Measurements from ENCODE around the gene FABP7. TPM values are rescaled to one million over a fixed set of nuclear protein-coding genes. Genes with fewer than 3 reads are reported as not detected.

FABP7 gene
- total RNA-seq, 2 donors from 2014 or later, result not detected

DNA sequence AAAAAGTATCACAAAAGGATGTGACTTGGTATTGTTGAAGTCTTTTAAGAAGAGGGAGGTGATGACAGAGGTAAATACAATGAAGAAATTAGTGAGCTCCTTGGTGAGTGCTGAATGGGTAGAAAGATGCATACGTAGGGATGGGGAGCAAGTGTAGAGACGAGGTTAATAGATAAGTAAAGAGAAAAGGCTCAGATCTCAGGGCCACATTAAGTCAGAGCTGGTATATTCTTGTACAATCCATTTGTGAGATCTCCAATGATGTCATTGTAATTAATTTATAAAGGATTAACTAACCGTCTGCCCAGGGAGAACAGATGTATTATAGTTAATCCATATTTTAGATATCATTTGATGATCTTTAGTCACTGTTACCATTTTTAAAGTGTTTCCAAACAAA is 52.9 kb downstream of the FABP7 start:
- H3K36me3 ChIP-seq, result no peaks in the 10 kb centered on the region
- H3K27me3 ChIP-seq (replicated peaks; ENCODE audit: insufficient read depth), result no peaks in the 10 kb centered on the region
- no peaks in the 10 kb centered on the region for H3K9me3 ChIP-seq
- DNase-seq (ENCODE audit: low spot score), result no peak
- no peak overlapping the region for H3K4me3 ChIP-seq
- intact Hi-C loops (cut with DNase I), result no loop called here
- no peaks in the 10 kb centered on the region for H3K4me1 ChIP-seq (replicated peaks)
- H3K27ac ChIP-seq, result no peak overlapping the region
- 78% methylated on average over 3 of the region's 3 CpGs for WGBS
- TF ChIP-seq CTCF (IDR thresholded peaks at IDR 0.05) (no peak), POLR2A (IDR thresholded peaks at IDR 0.05) (no peak), POLR2AphosphoS5 (IDR thresholded peaks at IDR 0.05) (no peak)

DNA sequence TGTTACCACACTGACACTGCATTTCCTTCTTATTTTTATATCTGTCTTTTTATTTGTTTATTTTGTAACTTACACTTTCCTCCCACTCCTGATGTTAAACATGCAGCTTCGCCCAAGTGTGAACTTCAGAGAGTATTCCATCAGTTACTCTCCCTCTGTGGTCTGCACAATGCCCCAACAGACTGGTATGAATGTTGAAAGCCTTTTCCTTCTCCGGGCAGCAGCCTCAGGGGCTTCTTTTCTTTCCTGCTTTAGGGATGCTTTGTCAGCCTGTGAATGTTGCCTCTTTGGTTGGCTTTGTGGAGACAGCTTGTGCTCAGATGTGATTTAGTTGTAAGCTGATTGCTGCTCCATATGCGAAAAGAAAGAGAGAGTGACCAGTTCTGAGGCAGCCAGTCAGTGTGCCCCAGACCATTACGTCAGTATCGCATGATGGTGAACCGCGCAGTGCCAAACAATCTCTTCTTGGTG is 53.5 kb downstream of the FABP7 start:
- Histone ChIP-seq H3K4me3 (no peak overlapping the region), H3K9me3 (no peaks in the 10 kb centered on the region), H3K27me3 (replicated peaks; ENCODE audit: insufficient read depth) (no peaks in the 10 kb centered on the region), H3K4me1 (replicated peaks) (no peaks in the 10 kb centered on the region), H3K36me3 (no peaks in the 10 kb centered on the region), H3K27ac (no peak overlapping the region)
- 78% methylated on average over 7 of the region's 7 CpGs for WGBS
- TF ChIP-seq POLR2A (IDR thresholded peaks at IDR 0.05), result no peak
- no peak for TF ChIP-seq POLR2AphosphoS5 (IDR thresholded peaks at IDR 0.05)
- TF ChIP-seq CTCF (IDR thresholded peaks at IDR 0.05), result no peak
- DNase-seq (ENCODE audit: low spot score), result no peak
- intact Hi-C loops (cut with DNase I), result no loop called here

Small RNAs within 50 kb of the gene (small RNA-seq; reads per million reads assigned to genes)
- 0 reads per million in 2 donors for gene RN7SL564P

Other genes starting within 250 kb of the FABP7 start
- 10 to 100 TPM in 1 of 2 donors, 1 to 10 TPM in 1; 2.6 to 12.8 TPM for gene PKIB, start 169.3 kb upstream of the FABP7 start, total RNA-seq
- gene SMPDL3A, start 9.5 kb downstream of the FABP7 start, total RNA-seq, result 10 to 100 TPM in 1 of 2 donors, 1 to 10 TPM in 1; 7.6 to 30.7 TPM
- gene CLVS2, start 216.5 kb downstream of the FABP7 start, total RNA-seq, result 1 to 10 TPM; 3.0 to 4.2 TPM